GM23338 (cell line): ENCODE data around the gene SAMHD1. TPM values are rescaled to one million over a fixed set of nuclear protein-coding genes. Genes with fewer than 3 reads are reported as not detected.

Experiments used
- ATAC-seq: fragments of 200-7000 bp; cut with Tn5 transposase; 3 replicates; pipeline ENCODE4 v1.9.1; 2020
- DNase-seq: peaks from one replicate; pipeline ENCODE4 v3.0.0-alpha.2; 2015; ENCODE audit warnings: low spot score
- H2AFZ ChIP-seq: fragments of 200-600 bp; sonication (generic); 2 replicates; pipeline ENCODE4 v1.8.0; 2016; ENCODE audit warnings: antibody characterized with exemption, mild to moderate bottlenecking, moderate library complexity
- H3F3A ChIP-seq: fragments of 200-600 bp; sonication (generic); replicated peaks from 2 replicates; pipeline ENCODE4 v1.8.0; 2017; ENCODE audit warnings: antibody characterized with exemption, mixed run types, low read depth
- H3K27ac ChIP-seq: fragments of 200-600 bp; sonication (generic); 2 replicates; pipeline ENCODE4 v1.6.1; 2016; ENCODE audit warnings: low read depth
- H3K27me3 ChIP-seq: fragments of 200-600 bp; sonication (generic); 2 replicates; pipeline ENCODE4 v1.8.0; 2016; ENCODE audit warnings: mild to moderate bottlenecking, mixed run types, moderate library complexity; ENCODE audit not compliant: insufficient read depth
- H3K36me3 ChIP-seq: fragments of 200-600 bp; sonication (generic); 2 replicates; pipeline ENCODE4 v1.8.0; 2016; ENCODE audit warnings: mild to moderate bottlenecking; ENCODE audit not compliant: insufficient read depth
- H3K4me1 ChIP-seq: fragments of 200-600 bp; sonication (generic); 2 replicates; pipeline ENCODE4 v1.8.0; 2016; ENCODE audit warnings: mild to moderate bottlenecking, moderate library complexity; ENCODE audit not compliant: insufficient read depth
- H3K4me2 ChIP-seq: fragments of 200-600 bp; sonication (generic); 2 replicates; pipeline ENCODE4 v1.7.1; 2017; ENCODE audit warnings: mixed run types
- H3K4me3 ChIP-seq: fragments of 200-600 bp; sonication (generic); 2 replicates; pipeline ENCODE4 v1.6.1; 2016; ENCODE audit warnings: mixed run types
- H3K79me2 ChIP-seq: fragments of 200-600 bp; sonication (generic); replicated peaks from 2 replicates; pipeline ENCODE4 v1.8.0; 2017; ENCODE audit warnings: mild to moderate bottlenecking; ENCODE audit not compliant: insufficient read depth
- H3K9me2 ChIP-seq: fragments of 200-600 bp; sonication (generic); 2 replicates; pipeline ENCODE4 v1.8.0; 2017; ENCODE audit not compliant: insufficient read depth
- H4K20me1 ChIP-seq: fragments of 200-600 bp; sonication (generic); replicated peaks from 2 replicates; pipeline ENCODE4 v1.8.0; 2017; ENCODE audit warnings: mild to moderate bottlenecking; ENCODE audit not compliant: insufficient read depth
- H3K27ac Mint-ChIP-seq: 2 replicates; pipeline ENCODE4 v1.8.0; 2020; ENCODE audit warnings: inconsistent platforms, mild to moderate bottlenecking, moderate library complexity, mixed read lengths
- H3K27me3 Mint-ChIP-seq: 3 replicates; pipeline ENCODE4 v1.8.0; 2022; ENCODE audit warnings: low read depth, mild to moderate bottlenecking, moderate library complexity, mixed read lengths, inconsistent platforms; ENCODE audit not compliant: insufficient read depth, poor library complexity
- H3K36me3 Mint-ChIP-seq: 3 replicates; pipeline ENCODE4 v1.8.0; 2021; ENCODE audit warnings: low read depth, mild to moderate bottlenecking, inconsistent platforms, moderate library complexity, mixed read lengths
- H3K4me1 Mint-ChIP-seq: 3 replicates; pipeline ENCODE4 v1.8.0; 2020; ENCODE audit warnings: mild to moderate bottlenecking, inconsistent platforms, mixed read lengths
- H3K4me3 Mint-ChIP-seq: 3 replicates; pipeline ENCODE4 v1.8.0; 2021; ENCODE audit warnings: moderate library complexity, mild to moderate bottlenecking, inconsistent platforms, mixed read lengths
- H3K9me3 Mint-ChIP-seq: 3 replicates; pipeline ENCODE4 v1.8.0; 2020; ENCODE audit warnings: moderate library complexity, mild to moderate bottlenecking, inconsistent platforms, mixed read lengths
- EZH2 ChIP-seq: fragments of 200-600 bp; sonication (generic); IDR thresholded peaks from one replicate; pipeline ENCODE4 v1.8.0; 2017; ENCODE audit warnings: antibody characterized with exemption, mild to moderate bottlenecking, low read depth; ENCODE audit not compliant: unreplicated experiment
- EZH2phosphoT487 ChIP-seq: fragments of 200-600 bp; sonication (generic); IDR thresholded peaks from one replicate; pipeline ENCODE4 v1.8.1; 2018; ENCODE audit warnings: antibody characterized with exemption; ENCODE audit not compliant: unreplicated experiment
- NANOG ChIP-seq: IDR thresholded peaks from 2 replicates; pipeline ENCODE4 v1.6.1; 2016; ENCODE audit warnings: antibody characterized with exemption, borderline replicate concordance
- POLR2AphosphoS5 ChIP-seq: IDR thresholded peaks from 2 replicates; pipeline ENCODE4 v1.6.1; 2016; ENCODE audit warnings: antibody characterized with exemption, low read depth
- STAT1 ChIP-seq: IDR thresholded peaks from one replicate; pipeline ENCODE4 v1.6.1; 2016; ENCODE audit warnings: antibody characterized with exemption; ENCODE audit not compliant: unreplicated experiment
- ZNF114 ChIP-seq: fragments of 250-450 bp; sonication (Bioruptor Pico); IDR thresholded peaks from 2 replicates; pipeline ENCODE4 v1.5.0; 2020; ENCODE audit warnings: mild to moderate bottlenecking, moderate library complexity
- polyA plus RNA-seq: library from polyadenylated mRNA; unstranded; fragments of >200 nt; fragmentation: Nextera tagmentation; extraction: Ambion mirVana; gene quantifications from 2 replicates; pipeline ENCODE4 v1.2.1, GENCODE V29; 2016
- total RNA-seq: library from RNA; depleted of rRNA; stranded (reverse); fragments of >200 nt; shearing (Covaris generic); gene quantifications from 2 replicates; pipeline ENCODE4 v1.2.3, GENCODE V29; 2014
- TF ChIP-seq, protein P1 (sequence below): fragments of 250-450 bp; sonication (Bioruptor Pico); IDR thresholded peaks from 2 replicates; pipeline ENCODE4 v1.5.0; 2020; ENCODE audit warnings: mild to moderate bottlenecking, moderate library complexity
- TF ChIP-seq, protein P2 (sequence below): IDR thresholded peaks from one replicate; pipeline ENCODE4 v1.6.1; 2018; ENCODE audit warnings: antibody characterized with exemption; ENCODE audit not compliant: unreplicated experiment

The SAMHD1 gene
- total and polyA plus RNA-seq, 2 experiments from 2014 or later: 21.9 to 45.4 TPM

DNA sequence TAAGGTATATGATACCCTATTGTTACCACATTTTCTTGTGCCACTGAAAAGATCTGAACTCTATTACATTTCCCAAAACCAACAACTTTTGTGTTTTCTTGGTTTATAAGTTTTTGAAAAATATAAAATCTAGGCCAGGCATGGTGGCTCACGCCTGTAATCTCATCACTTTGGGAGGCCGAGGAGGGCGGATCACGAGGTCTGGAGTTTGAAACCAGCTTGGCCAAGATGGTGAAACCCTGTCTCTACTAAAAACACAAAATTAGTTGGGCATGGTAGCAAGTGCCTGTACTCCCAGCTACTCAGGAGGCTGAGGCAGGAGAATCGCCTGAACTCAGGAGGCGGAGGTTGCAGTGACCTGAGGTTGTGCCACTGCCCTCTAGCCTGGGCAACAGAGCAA lies 34.3 kb downstream of the SAMHD1 start:
- no peak overlapping the region for H3K4me2 ChIP-seq
- no peaks in the 10 kb centered on the region for H3K9me3 Mint-ChIP-seq
- DNase-seq (no peak), ATAC-seq (no peak)
- H3K36me3 Mint-ChIP-seq: peaks cover 20% of the 10 kb centered on the region
- no peak overlapping the region for H2AFZ ChIP-seq
- H3K4me1 Mint-ChIP-seq: peaks cover 3% of the 10 kb centered on the region
- peaks cover 4% of the 10 kb centered on the region for H3K4me1 ChIP-seq
- H3K27me3 ChIP-seq: no peaks in the 10 kb centered on the region
- H3F3A ChIP-seq: no peaks in the 10 kb centered on the region
- H3K79me2 ChIP-seq: no peaks in the 10 kb centered on the region
- no peaks in the 10 kb centered on the region for H3K9me2 ChIP-seq
- no peak overlapping the region for H3K27ac Mint-ChIP-seq
- H4K20me1 ChIP-seq: no peaks in the 10 kb centered on the region
- no peak overlapping the region for H3K4me3 Mint-ChIP-seq
- TF ChIP-seq EZH2 (no peak), ZNF114 (CRISPR knock-in tag) (no peak), STAT1 (no peak), POLR2AphosphoS5 (no peak), EZH2phosphoT487 (no peak), NANOG (no peak)
- TF ChIP-seq, protein P1, sequence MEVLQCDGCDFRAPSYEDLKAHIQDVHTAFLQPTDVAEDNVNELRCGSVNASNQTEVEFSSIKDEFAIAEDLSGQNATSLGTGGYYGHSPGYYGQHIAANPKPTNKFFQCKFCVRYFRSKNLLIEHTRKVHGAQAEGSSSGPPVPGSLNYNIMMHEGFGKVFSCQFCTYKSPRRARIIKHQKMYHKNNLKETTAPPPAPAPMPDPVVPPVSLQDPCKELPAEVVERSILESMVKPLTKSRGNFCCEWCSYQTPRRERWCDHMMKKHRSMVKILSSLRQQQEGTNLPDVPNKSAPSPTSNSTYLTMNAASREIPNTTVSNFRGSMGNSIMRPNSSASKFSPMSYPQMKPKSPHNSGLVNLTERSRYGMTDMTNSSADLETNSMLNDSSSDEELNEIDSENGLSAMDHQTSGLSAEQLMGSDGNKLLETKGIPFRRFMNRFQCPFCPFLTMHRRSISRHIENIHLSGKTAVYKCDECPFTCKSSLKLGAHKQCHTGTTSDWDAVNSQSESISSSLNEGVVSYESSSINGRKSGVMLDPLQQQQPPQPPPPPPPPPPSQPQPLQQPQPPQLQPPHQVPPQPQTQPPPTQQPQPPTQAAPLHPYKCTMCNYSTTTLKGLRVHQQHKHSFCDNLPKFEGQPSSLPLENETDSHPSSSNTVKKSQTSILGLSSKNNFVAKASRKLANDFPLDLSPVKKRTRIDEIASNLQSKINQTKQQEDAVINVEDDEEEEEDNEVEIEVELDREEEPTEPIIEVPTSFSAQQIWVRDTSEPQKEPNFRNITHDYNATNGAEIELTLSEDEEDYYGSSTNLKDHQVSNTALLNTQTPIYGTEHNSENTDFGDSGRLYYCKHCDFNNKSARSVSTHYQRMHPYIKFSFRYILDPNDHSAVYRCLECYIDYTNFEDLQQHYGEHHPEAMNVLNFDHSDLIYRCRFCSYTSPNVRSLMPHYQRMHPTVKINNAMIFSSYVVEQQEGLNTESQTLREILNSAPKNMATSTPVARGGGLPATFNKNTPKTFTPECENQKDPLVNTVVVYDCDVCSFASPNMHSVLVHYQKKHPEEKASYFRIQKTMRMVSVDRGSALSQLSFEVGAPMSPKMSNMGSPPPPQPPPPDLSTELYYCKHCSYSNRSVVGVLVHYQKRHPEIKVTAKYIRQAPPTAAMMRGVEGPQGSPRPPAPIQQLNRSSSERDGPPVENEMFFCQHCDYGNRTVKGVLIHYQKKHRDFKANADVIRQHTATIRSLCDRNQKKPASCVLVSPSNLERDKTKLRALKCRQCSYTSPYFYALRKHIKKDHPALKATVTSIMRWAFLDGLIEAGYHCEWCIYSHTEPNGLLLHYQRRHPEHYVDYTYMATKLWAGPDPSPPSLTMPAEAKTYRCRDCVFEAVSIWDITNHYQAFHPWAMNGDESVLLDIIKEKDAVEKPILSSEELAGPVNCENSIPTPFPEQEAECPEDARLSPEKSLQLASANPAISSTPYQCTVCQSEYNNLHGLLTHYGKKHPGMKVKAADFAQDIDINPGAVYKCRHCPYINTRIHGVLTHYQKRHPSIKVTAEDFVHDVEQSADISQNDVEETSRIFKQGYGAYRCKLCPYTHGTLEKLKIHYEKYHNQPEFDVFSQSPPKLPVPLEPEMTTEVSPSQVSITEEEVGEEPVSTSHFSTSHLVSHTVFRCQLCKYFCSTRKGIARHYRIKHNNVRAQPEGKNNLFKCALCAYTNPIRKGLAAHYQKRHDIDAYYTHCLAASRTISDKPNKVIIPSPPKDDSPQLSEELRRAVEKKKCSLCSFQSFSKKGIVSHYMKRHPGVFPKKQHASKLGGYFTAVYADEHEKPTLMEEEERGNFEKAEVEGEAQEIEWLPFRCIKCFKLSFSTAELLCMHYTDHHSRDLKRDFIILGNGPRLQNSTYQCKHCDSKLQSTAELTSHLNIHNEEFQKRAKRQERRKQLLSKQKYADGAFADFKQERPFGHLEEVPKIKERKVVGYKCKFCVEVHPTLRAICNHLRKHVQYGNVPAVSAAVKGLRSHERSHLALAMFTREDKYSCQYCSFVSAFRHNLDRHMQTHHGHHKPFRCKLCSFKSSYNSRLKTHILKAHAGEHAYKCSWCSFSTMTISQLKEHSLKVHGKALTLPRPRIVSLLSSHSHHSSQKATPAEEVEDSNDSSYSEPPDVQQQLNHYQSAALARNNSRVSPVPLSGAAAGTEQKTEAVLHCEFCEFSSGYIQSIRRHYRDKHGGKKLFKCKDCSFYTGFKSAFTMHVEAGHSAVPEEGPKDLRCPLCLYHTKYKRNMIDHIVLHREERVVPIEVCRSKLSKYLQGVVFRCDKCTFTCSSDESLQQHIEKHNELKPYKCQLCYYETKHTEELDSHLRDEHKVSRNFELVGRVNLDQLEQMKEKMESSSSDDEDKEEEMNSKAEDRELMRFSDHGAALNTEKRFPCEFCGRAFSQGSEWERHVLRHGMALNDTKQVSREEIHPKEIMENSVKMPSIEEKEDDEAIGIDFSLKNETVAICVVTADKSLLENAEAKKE (CRISPR knock-in tag): no peak
- TF ChIP-seq, protein P2, sequence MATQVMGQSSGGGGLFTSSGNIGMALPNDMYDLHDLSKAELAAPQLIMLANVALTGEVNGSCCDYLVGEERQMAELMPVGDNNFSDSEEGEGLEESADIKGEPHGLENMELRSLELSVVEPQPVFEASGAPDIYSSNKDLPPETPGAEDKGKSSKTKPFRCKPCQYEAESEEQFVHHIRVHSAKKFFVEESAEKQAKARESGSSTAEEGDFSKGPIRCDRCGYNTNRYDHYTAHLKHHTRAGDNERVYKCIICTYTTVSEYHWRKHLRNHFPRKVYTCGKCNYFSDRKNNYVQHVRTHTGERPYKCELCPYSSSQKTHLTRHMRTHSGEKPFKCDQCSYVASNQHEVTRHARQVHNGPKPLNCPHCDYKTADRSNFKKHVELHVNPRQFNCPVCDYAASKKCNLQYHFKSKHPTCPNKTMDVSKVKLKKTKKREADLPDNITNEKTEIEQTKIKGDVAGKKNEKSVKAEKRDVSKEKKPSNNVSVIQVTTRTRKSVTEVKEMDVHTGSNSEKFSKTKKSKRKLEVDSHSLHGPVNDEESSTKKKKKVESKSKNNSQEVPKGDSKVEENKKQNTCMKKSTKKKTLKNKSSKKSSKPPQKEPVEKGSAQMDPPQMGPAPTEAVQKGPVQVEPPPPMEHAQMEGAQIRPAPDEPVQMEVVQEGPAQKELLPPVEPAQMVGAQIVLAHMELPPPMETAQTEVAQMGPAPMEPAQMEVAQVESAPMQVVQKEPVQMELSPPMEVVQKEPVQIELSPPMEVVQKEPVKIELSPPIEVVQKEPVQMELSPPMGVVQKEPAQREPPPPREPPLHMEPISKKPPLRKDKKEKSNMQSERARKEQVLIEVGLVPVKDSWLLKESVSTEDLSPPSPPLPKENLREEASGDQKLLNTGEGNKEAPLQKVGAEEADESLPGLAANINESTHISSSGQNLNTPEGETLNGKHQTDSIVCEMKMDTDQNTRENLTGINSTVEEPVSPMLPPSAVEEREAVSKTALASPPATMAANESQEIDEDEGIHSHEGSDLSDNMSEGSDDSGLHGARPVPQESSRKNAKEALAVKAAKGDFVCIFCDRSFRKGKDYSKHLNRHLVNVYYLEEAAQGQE: no peak
- no peak overlapping the region for H3K4me3 ChIP-seq
- no peak overlapping the region for H3K27ac ChIP-seq
- no peaks in the 10 kb centered on the region; the same call in 1 of the 2 replicates for H3K36me3 ChIP-seq
- no peaks in the 10 kb centered on the region for H3K27me3 Mint-ChIP-seq
